NCI-H128 (cell line): Measurements from ENCODE around the gene GGA1.
"Not testable (repeated sequence)": the region's sequence is repeated elsewhere in the genome, so short reads cannot be mapped to it uniquely, and the experiment has no call there.

ENCODE experiments used
- DNase-seq: peaks from one replicate; lab custom pipeline; 2025; ENCODE audit not compliant: unreplicated experiment; lab: John Stamatoyannopoulos, UW

GGA1 gene

GRCh38 chr22:37643225-37643847, 34.7 kb downstream of the GGA1 start:
- DNase-seq, result peak; percentile 6

GRCh38 chr22:37647317-37647716, 38.7 kb downstream of the GGA1 start:
- no peak for DNase-seq

DNA sequence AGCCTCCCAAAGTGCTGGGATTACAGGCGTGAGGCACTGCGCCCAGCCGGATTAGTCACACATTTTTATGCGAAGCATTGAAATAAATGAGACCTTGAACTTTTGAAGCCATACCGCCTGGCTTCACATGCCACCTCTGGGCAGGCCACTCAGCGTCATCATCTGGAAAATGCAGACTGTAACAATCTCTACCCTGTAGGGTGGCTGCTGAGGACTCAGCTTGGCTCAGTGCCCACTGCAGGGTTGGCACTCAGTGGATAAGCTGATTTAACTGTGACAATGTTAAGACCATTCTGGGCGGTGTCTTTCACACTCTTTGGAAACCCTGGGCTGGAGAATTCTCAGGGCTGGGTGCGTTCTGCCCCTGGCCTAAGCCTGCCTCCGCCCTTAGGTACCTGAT, 39.3 kb downstream of the GGA1 start:
- no peak for DNase-seq

DNA sequence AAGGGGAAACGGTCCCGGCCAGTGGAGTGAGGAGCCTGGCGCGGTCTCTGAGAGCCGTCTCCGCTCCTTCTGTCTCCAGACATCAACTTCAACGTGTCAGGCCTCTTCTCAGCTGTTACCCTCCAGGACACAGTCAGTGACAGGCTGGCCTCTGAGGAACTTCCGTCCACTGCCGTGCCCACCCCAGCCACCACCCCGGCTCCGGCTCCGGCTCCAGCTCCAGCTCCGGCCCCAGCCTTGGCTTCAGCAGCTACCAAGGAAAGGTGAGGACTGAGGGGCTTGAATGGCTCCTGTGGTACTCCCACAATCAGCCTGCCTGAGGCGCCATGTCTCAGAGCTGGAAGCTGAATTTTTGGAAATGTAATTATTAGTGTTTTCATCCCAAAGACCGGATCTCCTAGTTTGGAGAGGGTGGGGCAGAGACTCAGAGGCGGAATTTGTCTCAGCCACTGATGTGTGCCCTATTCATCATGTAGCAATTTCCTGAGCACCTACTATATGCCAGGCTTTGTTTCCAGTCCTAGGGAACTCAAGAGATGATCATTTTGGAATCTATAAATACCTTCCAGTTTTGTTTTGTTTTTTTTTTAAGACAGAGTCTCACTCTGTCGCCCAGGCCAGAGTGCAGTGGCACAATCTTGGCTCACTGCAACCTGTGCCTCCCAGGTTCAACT, 42.0 kb downstream of the GGA1 start:
- DNase-seq, result no peak

- DNase-seq, result no peak
Measured at GRCh38 chr22:37654563-37655251, 46.1 kb downstream of the GGA1 start.

- no peak for DNase-seq
Measured at GRCh38 chr22:37655252-37655563, 46.6 kb downstream of the GGA1 start.

- not testable (repeated sequence) for DNase-seq
Measured at GRCh38 chr22:37656583-37656982, 47.9 kb downstream of the GGA1 start.

GRCh38 chr22:37657590-37658132, 49.0 kb downstream of the GGA1 start:
- no peak for DNase-seq

- peak; percentile 98 for DNase-seq
Measured at GRCh38 chr22:37658133-37659065, 49.8 kb downstream of the GGA1 start, which contains the start of gene PDXP. TSS of gene PDXP (plus strand) at chr22:37658723. CDS start at chr22:37658783, 60 bp downstream.

GRCh38 chr22:37659066-37659896, 50.6 kb downstream of the GGA1 start:
- no peak for DNase-seq

DNA sequence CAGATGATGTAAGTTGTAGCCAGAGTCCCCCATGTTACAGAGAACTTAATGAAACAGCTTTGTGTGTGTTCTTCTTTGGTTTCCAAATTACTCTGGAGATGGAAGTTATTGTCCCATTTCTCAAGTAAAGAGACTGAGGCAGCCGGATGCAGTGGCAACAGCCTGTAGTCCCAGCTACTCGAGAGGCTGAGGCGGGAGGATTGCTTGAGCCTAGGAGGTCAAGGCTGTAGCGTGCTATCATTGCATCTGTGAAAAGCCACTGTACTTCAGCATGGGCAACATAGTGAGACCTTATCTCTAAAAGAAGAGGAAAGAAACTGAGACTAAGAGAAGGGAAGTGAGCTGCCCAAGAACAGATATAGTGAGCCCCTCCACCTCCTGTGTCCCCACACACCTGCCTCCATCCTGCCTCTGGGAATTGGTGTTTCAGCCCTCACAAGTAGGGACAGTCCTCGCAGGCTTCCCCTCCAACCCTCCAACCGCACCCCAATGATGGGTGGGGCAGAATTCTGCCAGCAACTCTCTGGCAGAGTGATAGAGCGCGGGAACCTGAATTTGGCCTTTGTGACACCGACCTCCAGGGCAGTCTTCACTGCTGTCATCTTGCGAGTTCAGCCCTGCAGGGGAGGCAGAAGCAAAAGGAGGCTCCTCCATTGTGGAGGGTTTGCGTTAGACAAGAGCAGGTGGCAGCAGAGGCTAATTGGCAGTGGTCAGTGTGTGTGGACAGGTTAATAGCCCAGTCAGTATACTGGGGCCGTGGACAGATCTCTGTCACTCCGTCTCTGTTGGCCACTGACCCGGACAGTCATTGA, 51.5 kb downstream of the GGA1 start:
- no peak for DNase-seq

- DNase-seq, result no peak
Measured at GRCh38 chr22:37660709-37661045, 52.0 kb downstream of the GGA1 start.

- DNase-seq, result peak; percentile 18
Measured at GRCh38 chr22:37661160-37661924, 52.7 kb downstream of the GGA1 start.

- DNase-seq, result no peak
Measured at GRCh38 chr22:37662039-37662438, 53.4 kb downstream of the GGA1 start.

- no peak for DNase-seq
Measured at GRCh38 chr22:37663521-37664140, 55.0 kb downstream of the GGA1 start.

DNA sequence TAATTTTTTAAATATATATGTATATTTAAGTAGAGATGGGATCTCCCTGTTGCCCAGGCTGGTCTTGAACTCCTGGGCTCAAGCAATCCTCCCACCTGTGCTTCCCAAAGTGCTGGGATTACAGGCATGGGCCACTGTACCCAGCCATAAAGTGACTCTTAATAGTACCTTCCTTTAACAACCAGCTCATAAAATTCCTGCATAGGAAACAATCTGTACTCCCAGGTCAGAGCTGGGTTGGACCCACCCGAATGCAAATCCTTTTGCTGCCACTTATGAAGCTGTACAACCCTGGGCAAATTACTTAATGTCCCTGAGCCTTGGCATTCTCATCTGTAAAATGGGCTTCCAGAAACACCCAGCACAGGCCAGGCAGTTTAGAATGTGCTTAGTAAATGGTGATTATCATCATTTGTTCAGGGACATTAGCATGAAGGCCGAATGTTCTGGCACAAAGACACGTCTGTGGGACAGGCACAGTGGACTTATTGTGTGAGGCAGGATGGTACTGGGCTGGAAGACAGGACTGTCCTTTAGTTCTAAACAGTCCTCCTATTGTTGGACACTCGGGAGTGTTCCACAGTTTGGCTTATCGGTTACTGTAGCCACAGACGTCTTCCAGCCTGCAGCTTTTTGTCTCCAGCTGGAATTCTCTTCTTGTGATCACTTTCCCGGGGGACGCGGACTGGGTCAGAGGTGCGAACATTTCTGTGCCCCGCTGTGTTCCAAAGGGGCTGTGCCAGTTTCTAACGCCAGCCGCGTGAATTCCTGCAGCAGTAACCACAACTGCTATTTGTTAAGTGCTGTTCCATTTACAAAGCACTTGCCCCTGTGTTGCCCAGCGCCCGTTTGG, 55.8 kb downstream of the GGA1 start:
- DNase-seq, result no peak

DNA sequence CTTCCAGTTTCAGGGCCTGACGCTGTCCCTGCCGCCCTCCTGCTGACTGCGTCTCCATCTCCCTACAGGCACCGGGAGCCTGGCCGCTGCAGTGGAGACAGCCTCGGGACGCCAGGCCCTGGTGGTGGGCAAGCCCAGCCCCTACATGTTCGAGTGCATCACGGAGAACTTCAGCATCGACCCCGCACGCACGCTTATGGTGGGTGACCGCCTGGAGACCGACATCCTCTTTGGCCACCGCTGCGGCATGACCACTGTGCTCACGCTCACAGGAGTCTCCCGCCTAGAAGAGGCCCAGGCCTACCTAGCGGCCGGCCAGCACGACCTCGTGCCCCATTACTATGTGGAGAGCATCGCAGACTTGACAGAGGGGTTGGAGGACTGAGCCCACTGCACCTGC, 56.9 kb downstream of the GGA1 start:
- DNase-seq, result no peak
